22Rv1 (cell line): ENCODE measurements around the gene SCNN1G.

Experiments used
- ZFX ChIP-seq: fragments of 450-650 bp; IDR thresholded peaks from 2 replicates; pipeline ENCODE4 v1.6.1; 2017; ENCODE audit warnings: antibody characterized with exemption, borderline replicate concordance
- TF ChIP-seq, protein P1 (sequence below): fragments of 450-650 bp; IDR thresholded peaks from 2 replicates; pipeline ENCODE4 v1.5.1; 2017; ENCODE audit warnings: mild to moderate bottlenecking

DNA sequence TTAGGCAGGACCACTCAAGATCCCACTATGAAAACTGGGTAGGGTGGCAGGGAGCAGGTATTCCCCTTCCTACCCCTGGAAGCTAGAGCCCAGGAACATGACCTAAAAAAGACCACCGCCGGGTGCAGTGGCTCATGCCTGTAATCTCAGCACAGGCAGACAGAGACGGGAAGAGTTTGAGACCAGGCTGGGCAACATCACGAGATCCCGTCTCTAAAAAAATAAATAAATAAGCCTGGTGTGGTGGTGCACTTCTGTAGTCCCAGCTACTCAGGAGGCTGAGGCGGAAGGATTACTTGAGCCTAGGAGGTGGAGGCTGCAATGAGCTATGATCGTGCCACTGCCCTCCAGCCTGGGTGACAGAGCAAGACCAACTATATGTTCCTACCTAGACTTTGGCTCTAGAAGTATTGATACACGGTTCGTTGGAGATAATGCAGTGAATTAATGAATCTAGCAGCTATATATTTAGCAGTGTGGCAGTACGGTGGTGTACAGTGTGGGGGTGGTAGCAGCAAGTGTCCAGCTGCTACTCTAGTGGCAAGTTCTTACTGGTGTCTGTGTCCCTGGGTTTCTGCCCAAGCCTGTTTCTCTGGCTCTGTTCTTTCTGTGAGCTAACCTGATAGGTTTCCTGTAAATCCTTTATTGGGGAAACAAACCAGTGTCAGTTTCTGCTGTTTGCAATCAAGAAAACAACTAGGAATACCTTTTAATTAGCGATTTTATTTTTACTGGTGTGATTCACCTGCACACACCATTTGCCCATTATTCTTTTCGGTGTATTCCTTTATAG, 30.0 kb upstream of the SCNN1G start:
- TF ChIP-seq, protein P1, sequence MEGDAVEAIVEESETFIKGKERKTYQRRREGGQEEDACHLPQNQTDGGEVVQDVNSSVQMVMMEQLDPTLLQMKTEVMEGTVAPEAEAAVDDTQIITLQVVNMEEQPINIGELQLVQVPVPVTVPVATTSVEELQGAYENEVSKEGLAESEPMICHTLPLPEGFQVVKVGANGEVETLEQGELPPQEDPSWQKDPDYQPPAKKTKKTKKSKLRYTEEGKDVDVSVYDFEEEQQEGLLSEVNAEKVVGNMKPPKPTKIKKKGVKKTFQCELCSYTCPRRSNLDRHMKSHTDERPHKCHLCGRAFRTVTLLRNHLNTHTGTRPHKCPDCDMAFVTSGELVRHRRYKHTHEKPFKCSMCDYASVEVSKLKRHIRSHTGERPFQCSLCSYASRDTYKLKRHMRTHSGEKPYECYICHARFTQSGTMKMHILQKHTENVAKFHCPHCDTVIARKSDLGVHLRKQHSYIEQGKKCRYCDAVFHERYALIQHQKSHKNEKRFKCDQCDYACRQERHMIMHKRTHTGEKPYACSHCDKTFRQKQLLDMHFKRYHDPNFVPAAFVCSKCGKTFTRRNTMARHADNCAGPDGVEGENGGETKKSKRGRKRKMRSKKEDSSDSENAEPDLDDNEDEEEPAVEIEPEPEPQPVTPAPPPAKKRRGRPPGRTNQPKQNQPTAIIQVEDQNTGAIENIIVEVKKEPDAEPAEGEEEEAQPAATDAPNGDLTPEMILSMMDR = no peak
- no peak for TF ChIP-seq ZFX
